HFF-Myc (cell line): ENCODE results near the gene CFAP410.

Experiments
- DNase-seq: peaks from one replicate; pipeline ENCODE4 v3.0.0-alpha.2; 2011; ENCODE audit warnings: low read depth; ENCODE audit errors: extremely low read depth
- H3K4me3 ChIP-seq: replicated peaks from 2 replicates; pipeline ENCODE4 v1.5.1; 2011; ENCODE audit warnings: low read depth, mild to moderate bottlenecking, control low read depth, low read length
- CTCF ChIP-seq: IDR thresholded peaks from 2 replicates; pipeline ENCODE4 v1.5.1; 2012; ENCODE audit warnings: mild to moderate bottlenecking, low read depth, low read length, control low read depth; ENCODE audit errors: missing control alignments

CFAP410 gene

GRCh38 chr21:44289381-44290010, 49.7 kb downstream of the CFAP410 start:
- DNase-seq = no peak
- no peak for TF ChIP-seq CTCF
- H3K4me3 ChIP-seq = no peak overlapping the region

GRCh38 chr21:44288251-44289110, 50.7 kb downstream of the CFAP410 start:
- no peak for DNase-seq
- no peak overlapping the region for H3K4me3 ChIP-seq
- TF ChIP-seq CTCF = no peak

GRCh38 chr21:44286716-44287632, 52.2 kb downstream of the CFAP410 start:
- no peak for TF ChIP-seq CTCF
- DNase-seq = no peak
- H3K4me3 ChIP-seq = no peak overlapping the region

GRCh38 chr21:44286086-44286715, 53.0 kb downstream of the CFAP410 start:
- DNase-seq = no peak
- no peak overlapping the region for H3K4me3 ChIP-seq
- no peak for TF ChIP-seq CTCF

- DNase-seq = no peak
- H3K4me3 ChIP-seq = no peak within 1 kb of the TSS
- no peak for TF ChIP-seq CTCF
Observed at GRCh38 chr21:44285138-44285992, 53.8 kb downstream of the CFAP410 start, which contains the start of gene AIRE. TSS of gene AIRE (plus strand) at chr21:44285876. CDS start at chr21:44286007, 131 bp downstream.
